Activated T-cell treated with anti-CD3 and anti-CD28 coated beads, Interleukin-2, amount 50 U/mL, for 1 hour (primary cell): Measurements from ENCODE around the gene CKAP2L.

Source experiments
- DNase-seq: peaks from one replicate; pipeline ENCODE4 v3.0.0-alpha.2; 2020

CKAP2L gene

DNA sequence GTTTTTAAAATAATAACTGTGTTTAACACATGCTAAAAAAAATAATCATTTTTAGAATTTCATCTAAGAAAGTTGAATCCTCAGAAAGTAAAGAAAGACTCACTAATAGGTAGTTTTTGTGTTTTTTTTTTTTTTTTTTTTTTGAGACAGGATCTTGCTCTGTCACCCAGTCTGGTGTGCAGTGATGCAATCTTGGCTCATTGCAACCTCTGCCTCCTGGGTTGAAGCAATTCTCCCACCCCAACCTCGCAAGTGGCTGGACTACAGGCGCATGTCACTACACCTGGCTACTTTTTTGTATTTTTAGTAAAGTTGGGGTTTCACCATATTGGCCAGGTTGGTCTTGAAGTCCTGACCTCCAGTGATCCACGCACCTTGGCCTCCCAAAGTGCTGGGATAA lies 7.1 kb downstream of the CKAP2L start:
- no peak for DNase-seq

GRCh38 chr2:112756207-112756606 lies 8.2 kb downstream of the CKAP2L start:
- no peak for DNase-seq

DNA sequence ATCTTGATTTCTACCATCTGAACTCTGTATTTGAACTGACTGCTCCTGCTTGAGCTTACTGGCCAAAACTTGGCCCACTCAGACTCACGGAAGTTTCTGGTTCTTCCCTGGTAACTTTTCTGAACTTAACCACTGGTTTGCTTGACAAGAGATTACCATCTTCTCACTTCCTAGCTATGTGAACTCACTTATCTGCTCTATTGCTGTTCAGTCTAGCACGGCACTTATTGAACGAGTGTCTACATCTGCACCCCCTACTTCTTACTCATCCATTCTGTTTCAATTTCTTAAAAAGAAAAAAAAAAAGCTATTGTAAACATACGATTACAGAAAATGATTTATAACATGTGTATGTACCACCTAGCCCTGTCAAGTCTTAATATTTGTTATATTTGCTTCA lies 9.0 kb downstream of the CKAP2L start:
- DNase-seq: no peak

- no peak for DNase-seq
These were observed 9.8 kb downstream of the CKAP2L start for GRCh38 chr2:112754564-112754963.

GRCh38 chr2:112752667-112753066 lies 11.7 kb downstream of the CKAP2L start:
- DNase-seq: no peak

DNA sequence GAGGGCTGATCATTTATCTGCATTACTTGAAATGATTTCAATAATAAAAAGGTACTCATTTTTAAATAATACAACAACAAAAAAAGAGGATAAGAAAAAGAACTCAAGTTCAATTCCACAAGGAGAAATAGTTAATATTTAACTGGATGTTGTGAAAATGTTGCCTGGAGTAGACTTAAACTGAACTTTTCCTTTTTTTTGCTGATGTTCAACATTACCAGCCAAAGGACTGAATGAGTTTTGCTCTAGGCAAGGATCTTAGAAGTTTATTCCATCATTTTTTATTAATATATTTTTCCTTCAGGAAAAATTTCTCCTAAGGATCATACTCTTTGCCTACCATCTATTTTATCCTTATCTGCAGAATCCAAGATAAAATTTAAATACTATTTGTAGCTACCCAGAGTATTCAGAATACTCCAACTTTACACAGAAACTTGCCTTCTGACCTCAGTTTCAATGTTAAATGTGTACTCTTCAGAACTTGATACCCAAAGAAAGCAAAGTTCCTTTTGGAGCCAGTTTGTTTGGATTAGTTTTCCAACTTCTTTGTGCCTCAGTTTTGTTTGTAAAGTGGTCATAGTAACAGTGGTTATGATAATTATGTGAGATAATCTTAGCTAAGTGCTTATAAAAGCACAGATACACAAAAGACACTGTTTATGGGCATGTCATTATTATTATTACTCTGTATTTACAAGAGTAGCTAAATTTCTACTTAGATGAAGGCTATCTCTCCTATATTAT lies 12.8 kb downstream of the CKAP2L start:
- DNase-seq: no peak

- no peak for DNase-seq
These were observed 13.9 kb downstream of the CKAP2L start for GRCh38 chr2:112750560-112750843.

- DNase-seq: peak; percentile 79
These were observed 14.5 kb downstream of the CKAP2L start for GRCh38 chr2:112749755-112750559.

- no peak for DNase-seq
These were observed 23.9 kb downstream of the CKAP2L start for GRCh38 chr2:112740527-112740926.

- no peak for DNase-seq
These were observed 26.7 kb downstream of the CKAP2L start for GRCh38 chr2:112737542-112738232.

GRCh38 chr2:112733871-112734270 lies 30.5 kb downstream of the CKAP2L start:
- no peak for DNase-seq

GRCh38 chr2:112733456-112733855 lies 31.0 kb downstream of the CKAP2L start:
- no peak for DNase-seq

DNA sequence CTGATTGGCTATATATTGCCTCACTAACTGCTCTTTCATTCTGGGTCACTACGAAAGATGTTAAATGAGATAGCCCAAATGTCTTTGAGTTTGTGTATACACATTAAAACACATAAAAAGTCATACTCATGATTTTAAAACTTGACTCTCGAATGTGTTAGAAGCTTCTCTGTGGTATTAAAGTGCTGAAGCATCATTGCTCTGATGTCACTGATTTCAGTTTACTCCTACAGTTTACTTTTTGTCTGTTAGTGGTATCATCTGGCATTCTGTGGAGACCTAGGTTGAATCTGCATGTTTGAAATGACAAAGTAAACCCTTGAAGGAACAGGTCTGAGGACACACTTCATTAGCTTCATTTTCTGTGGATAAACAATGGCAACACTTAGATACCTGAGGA lies 32.9 kb downstream of the CKAP2L start:
- no peak for DNase-seq

- no peak for DNase-seq
These were observed 33.6 kb downstream of the CKAP2L start for GRCh38 chr2:112730791-112731190.

GRCh38 chr2:112730216-112730615 lies 34.2 kb downstream of the CKAP2L start:
- DNase-seq: no peak

DNA sequence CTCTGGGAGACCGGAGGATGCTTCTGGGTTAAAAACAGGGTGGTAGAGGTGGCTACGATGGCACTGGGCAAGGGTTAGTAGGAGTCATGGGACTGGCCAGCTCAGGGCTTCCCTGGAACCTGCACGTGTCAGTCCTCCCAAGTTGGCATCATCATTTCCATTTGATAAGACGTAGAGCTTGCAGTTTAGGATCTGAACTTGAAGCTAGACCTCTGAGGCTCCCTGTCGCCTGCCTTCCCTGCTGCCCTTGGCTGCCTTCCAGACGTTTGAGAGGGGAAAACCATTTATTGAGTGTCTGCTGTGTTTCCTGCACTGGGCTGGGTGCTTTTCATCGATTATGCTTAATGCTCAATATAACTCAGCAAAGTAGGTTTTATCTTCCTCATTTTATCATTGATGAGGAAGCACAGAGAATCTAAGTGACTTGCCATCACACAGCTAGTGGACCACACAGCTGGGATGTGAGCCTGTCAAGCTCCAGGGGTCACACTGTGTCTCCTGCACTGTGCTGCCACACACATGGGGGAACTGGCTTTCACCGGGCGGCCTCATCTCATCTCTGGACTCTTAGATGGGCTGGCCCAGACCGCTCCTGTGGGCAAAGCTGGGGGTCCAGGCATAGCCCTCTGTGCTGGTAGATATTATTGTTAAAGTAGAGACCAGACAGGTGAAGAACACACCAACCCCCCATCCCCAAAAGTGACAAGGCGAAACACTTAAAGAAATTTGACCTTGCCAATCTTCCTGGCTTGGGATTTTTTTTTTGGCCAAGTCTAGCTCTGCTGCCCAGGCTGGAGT lies 35.8 kb downstream of the CKAP2L start:
- no peak for DNase-seq

DNA sequence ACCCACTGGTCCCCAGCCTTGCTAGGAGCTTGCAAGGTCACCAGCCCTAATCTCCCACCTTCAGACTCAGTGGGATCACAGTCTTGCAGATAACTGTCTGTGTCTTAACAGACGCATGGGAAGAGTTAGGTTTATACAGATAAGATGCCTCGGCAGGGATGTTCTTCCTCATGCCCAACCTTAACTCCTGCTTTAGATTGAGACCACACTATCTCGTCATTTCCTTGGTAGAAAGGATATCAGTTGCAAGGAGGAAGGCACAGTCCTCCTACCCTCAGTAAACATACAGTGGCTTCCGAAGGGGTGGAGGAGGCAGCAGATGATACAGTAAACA lies 36.4 kb downstream of the CKAP2L start:
- no peak for DNase-seq

- no peak for DNase-seq
These were observed 37.0 kb downstream of the CKAP2L start for GRCh38 chr2:112727276-112728028.

- peak; percentile 88 for DNase-seq
These were observed 37.8 kb downstream of the CKAP2L start for GRCh38 chr2:112726487-112727190.

DNA sequence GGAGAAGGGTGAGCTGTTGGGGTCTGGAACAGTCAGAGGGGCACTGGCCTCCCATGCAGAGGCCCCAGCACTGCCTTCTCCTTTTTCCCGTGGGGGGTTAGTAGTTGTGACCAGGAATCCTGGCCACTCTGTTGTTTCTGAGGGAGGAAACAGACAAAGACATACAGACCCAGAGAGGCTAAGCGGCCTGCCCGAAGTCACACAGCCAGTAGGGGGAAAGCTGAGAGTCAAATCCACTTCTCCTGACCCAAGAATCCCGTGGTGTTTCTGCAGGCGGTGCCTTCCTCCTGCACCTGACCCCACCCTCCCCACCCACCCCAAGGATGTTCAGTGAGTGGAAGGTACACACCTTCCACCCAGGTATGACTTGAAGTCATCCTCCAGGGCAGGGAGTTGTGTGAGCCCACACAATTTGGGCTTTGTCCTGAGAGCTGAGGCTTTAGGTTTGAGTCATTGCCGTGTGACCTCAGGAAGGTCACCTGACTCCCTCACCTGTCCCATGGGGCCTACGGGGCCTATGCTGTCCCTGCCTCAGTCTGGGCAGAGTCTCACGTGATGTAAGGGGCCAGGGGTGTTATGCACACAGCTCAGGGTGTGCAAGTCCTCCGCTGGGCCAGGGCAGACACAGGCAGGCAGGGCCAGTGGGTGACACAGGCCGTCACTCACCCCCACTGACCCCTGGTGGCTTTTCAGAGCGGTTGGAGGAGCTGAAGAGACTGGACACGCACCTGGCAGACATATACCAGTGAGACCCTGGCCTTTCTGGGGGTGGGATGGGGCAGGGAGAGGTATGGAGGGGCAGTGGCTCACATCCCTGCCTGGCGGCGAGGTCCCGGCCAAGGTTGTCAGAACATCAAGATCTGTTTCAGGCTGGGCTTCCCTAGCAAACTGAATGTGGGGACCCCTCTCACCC lies 38.6 kb downstream of the CKAP2L start:
- no peak for DNase-seq
